Coronary artery (tissue), 2 donors: Measurements from ENCODE around the gene LNPEP.

Experiments used
- DNase-seq: peaks from one replicate; pipeline ENCODE4 v3.0.0-alpha.2; 2017; ENCODE audit warnings: low spot score
- H3K27ac ChIP-seq, 2 donors: fragments of 200-600 bp; sonication (generic); one replicate each; pipeline ENCODE4 v1.5.1; 2016 to 2019
- H3K4me3 ChIP-seq: fragments of 200-600 bp; sonication (generic); 2 replicates; pipeline ENCODE4 v1.5.1; 2016; ENCODE audit warnings: mild to moderate bottlenecking, moderate library complexity
- TF ChIP-seq, protein P1 (sequence below): fragments of 200-600 bp; sonication (generic); IDR thresholded peaks from one replicate; pipeline ENCODE4 v1.5.1; 2019; ENCODE audit warnings: antibody characterized with exemption

Gene LNPEP

GRCh38 chr5:96902876-96903275 lies 33.0 kb upstream of the LNPEP start:
- TF ChIP-seq, protein P1, sequence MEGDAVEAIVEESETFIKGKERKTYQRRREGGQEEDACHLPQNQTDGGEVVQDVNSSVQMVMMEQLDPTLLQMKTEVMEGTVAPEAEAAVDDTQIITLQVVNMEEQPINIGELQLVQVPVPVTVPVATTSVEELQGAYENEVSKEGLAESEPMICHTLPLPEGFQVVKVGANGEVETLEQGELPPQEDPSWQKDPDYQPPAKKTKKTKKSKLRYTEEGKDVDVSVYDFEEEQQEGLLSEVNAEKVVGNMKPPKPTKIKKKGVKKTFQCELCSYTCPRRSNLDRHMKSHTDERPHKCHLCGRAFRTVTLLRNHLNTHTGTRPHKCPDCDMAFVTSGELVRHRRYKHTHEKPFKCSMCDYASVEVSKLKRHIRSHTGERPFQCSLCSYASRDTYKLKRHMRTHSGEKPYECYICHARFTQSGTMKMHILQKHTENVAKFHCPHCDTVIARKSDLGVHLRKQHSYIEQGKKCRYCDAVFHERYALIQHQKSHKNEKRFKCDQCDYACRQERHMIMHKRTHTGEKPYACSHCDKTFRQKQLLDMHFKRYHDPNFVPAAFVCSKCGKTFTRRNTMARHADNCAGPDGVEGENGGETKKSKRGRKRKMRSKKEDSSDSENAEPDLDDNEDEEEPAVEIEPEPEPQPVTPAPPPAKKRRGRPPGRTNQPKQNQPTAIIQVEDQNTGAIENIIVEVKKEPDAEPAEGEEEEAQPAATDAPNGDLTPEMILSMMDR, result no peak
- Histone ChIP-seq H3K4me3 (no peak overlapping the region), H3K27ac (no peak overlapping the region)
- no peak for DNase-seq

GRCh38 chr5:96903300-96903699 lies 32.6 kb upstream of the LNPEP start:
- TF ChIP-seq, protein P1, result no peak
- H3K27ac ChIP-seq, result no peak overlapping the region

DNA sequence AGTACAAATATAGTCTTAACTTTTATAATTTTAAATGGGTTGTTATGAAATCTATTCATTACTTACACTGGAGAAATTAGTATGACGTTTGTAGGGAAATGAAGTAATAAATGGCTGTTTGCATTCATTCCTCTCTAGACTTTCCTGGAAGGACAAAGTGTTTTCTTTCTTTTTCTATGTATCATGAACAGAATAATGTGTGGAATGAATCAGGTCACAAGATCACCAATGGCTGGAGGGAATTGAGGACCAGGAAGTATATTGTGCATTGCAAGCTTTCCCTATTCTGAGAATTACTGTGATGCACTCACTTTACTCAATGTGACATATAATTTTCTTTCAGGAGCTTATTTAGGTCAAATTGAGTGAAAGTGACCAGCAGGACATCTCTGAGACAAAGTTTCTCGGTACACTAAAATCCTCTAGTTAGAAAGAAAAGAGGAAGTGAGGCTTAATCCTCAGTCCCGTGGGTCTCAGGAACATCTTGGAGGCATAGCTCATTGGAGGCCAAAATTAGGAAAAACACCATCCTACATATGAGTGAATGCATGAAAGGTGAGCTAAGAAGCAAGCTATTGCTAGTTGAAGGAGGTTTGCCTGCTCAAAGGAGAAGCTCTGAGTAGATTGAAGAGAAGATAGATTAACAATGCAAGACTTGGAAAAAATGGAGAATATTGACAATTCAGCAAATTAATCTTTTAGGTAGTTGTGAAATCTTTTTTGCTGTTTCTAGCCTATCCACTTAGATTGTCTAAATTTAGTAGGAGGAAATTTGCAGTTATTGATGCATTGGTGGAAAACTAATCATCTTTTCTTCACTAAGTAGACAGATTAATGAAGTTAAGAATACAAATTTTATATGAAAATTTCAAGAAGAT lies 31.6 kb upstream of the LNPEP start:
- TF ChIP-seq, protein P1, result no peak
- no peak for DNase-seq
- Histone ChIP-seq H3K27ac (no peak overlapping the region), H3K4me3 (no peak overlapping the region)

More at GRCh38 chr5:96903300-96903699, 32.6 kb upstream of the LNPEP start:
- DNase-seq, result no peak
- no peak overlapping the region for H3K4me3 ChIP-seq

DNA sequence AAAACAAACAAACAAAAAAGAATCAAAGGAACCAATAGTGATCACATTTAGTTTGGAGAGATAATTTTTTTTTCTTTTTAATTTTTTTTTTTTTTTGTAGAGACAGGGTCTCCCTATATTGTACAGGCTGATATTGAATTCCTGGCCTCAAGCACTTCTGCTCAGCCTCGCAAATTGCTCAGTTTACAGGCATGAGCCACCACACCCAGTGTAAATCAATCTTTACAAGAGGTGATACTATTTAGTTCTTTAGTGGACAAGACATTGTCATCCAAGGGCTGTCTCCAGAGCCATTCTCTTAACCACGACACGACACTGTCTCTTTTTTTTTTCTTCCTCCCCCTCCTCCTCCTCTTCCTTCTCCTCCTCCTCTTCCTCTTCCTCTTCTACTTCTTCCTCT lies 30.0 kb upstream of the LNPEP start:
- no peak for DNase-seq
- TF ChIP-seq, protein P1, result no peak
- Histone ChIP-seq H3K4me3 (no peak overlapping the region), H3K27ac (no peak overlapping the region)

GRCh38 chr5:96909003-96909402 lies 26.9 kb upstream of the LNPEP start:
- no peak overlapping the region for H3K27ac ChIP-seq
- DNase-seq, result no peak
- no peak overlapping the region for H3K4me3 ChIP-seq
- TF ChIP-seq, protein P1, result no peak

- TF ChIP-seq, protein P1, result no peak
- no peak overlapping the region for H3K4me3 ChIP-seq
- no peak overlapping the region for H3K27ac ChIP-seq
- DNase-seq, result no peak
These were observed 26.4 kb upstream of the LNPEP start for GRCh38 chr5:96909435-96909834.

DNA sequence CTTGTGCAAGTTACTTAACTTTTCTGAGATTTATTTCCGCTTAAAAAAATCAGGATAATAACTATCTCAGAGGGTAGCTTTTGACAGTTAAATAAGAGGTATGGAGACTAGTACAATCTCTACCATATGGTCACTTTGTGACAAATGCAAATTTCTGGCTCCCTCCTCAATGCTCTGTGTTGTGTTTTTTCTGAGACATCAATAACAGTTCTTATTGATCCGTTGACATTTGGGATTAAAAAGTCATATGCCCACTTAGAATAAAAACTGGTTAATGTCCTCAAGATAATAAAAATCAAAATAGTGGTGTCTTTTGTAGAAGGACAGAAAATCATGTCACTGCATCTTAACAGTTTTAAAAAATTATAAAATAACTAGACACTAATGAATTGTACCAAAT lies 24.7 kb upstream of the LNPEP start:
- Histone ChIP-seq H3K4me3 (no peak overlapping the region), H3K27ac (no peak overlapping the region)
- no peak for DNase-seq
- TF ChIP-seq, protein P1, result no peak
